ENCODE results near the gene BTN3A1. TPM values are rescaled to one million over a fixed set of nuclear protein-coding genes. Genes with fewer than 3 reads are reported as not detected.

Gene BTN3A1
- total RNA-seq, 1 experiment from 2014 or later = 9.0 TPM

- TF ChIP-seq POLR2A (IDR thresholded peaks at IDR 0.05; ENCODE audit: borderline replicate concordance, extremely low read depth, insufficient read depth, insufficient read length) = no peak
- TF ChIP-seq CEBPB (IDR thresholded peaks at IDR 0.05; ENCODE audit: low read depth) = no peak
- TF ChIP-seq ELF1 (IDR thresholded peaks at IDR 0.05; ENCODE audit: borderline replicate concordance, low read depth) = no peak
- TF ChIP-seq YY1 (IDR thresholded peaks at IDR 0.05; ENCODE audit: extremely low read depth, insufficient replicate concordance, low read depth, low read length) = no peak
- no peak for TF ChIP-seq CBX3 (IDR thresholded peaks at IDR 0.05; ENCODE audit: low read depth)
- TF ChIP-seq MAX (IDR thresholded peaks at IDR 0.05) = no peak
- TF ChIP-seq ATF3 (IDR thresholded peaks at IDR 0.05) = no peak
- TF ChIP-seq ZFX (IDR thresholded peaks at IDR 0.05) = no peak
- TF ChIP-seq FOSL1 (IDR thresholded peaks at IDR 0.05; ENCODE audit: low read depth) = no peak
- no peak for TF ChIP-seq EZH2phosphoT487 (IDR thresholded peaks at IDR 0.05; ENCODE audit: borderline replicate concordance)
- no peak for TF ChIP-seq SRF (IDR thresholded peaks at IDR 0.05; ENCODE audit: low read depth)
- no peak for TF ChIP-seq REST (IDR thresholded peaks at IDR 0.05; ENCODE audit: low read depth)
- no peak for TF ChIP-seq SIN3A (IDR thresholded peaks at IDR 0.05; ENCODE audit: low read depth)
- no peak for TF ChIP-seq EGR1 (IDR thresholded peaks at IDR 0.05; ENCODE audit: low read depth)
- TF ChIP-seq ZBTB33 (IDR thresholded peaks at IDR 0.05; ENCODE audit: extremely low read depth, insufficient replicate concordance, low read length) = no peak
- Histone ChIP-seq H3K4me3 (replicated peaks in 1 of 2; ENCODE audit: low read depth in 1 of 2, low read length in 2 of 2) (no peak overlapping the region), H3K4me1 (ENCODE audit: control insufficient read depth in 1 of 2, insufficient read depth in 2 of 2, low read length in 2 of 2) (peaks cover 0 to 13% of the 10 kb centered on the region in 2 experiments; a peak in 3 of 4 replicates), H3K36me3 (ENCODE audit: control insufficient read depth in 1 of 2, insufficient read depth in 2 of 2, low read length in 2 of 2) (peaks cover 0 to 1% of the 10 kb centered on the region in 2 experiments; a peak in 1 of 4 replicates), H3K9me2 (ENCODE audit: insufficient read depth) (no peaks in the 10 kb centered on the region), H4K20me1 (ENCODE audit: insufficient read depth) (no peaks in the 10 kb centered on the region), H3K27ac (ENCODE audit: low read depth, low read length) (no peak overlapping the region), H3K9me3 (ENCODE audit: control insufficient read depth in 1 of 2, insufficient read depth in 1 of 2, low read depth in 1 of 2, low read length in 2 of 2) (no peaks in the 10 kb centered on the region), H3K4me2 (ENCODE audit: low read length) (no peak overlapping the region), H3K27me3 (ENCODE audit: insufficient read depth, low read length) (no peaks in the 10 kb centered on the region), H2AFZ (ENCODE audit: low read depth, low read length, poor library complexity, severe bottlenecking) (no peak overlapping the region), H3K79me2 (ENCODE audit: insufficient read depth, low read length) (peaks cover 16% of the 10 kb centered on the region), H3K9ac (ENCODE audit: low read length) (no peak overlapping the region)
- no peak for DNase-seq (ENCODE audit: low read depth, low spot score)
- CTCF ChIA-PET = no interaction called here
- intact Hi-C loops (cut with micrococcal nuclease) = no loop called here
- RAD21 ChIA-PET (ENCODE audit: low non-redundant PET in 1 of 2, low total read pairs in 2 of 2, uncharacterized antibody in 2 of 2, unreplicated experiment in 2 of 2) = no interaction called here
- no peak for ATAC-seq
- POLR2A ChIA-PET = no interaction called here
- BruUV-seq (replicated peaks) = no TSS peak
These were observed 52.6 kb downstream of the BTN3A1 start for GRCh38 chr6:26454631-26455030.
